ENCODE results near the gene TBC1D10B.
A peak's percentile ranks its signal among the peaks of the same experiment; 100 is the strongest.

The TBC1D10B gene, protein sequence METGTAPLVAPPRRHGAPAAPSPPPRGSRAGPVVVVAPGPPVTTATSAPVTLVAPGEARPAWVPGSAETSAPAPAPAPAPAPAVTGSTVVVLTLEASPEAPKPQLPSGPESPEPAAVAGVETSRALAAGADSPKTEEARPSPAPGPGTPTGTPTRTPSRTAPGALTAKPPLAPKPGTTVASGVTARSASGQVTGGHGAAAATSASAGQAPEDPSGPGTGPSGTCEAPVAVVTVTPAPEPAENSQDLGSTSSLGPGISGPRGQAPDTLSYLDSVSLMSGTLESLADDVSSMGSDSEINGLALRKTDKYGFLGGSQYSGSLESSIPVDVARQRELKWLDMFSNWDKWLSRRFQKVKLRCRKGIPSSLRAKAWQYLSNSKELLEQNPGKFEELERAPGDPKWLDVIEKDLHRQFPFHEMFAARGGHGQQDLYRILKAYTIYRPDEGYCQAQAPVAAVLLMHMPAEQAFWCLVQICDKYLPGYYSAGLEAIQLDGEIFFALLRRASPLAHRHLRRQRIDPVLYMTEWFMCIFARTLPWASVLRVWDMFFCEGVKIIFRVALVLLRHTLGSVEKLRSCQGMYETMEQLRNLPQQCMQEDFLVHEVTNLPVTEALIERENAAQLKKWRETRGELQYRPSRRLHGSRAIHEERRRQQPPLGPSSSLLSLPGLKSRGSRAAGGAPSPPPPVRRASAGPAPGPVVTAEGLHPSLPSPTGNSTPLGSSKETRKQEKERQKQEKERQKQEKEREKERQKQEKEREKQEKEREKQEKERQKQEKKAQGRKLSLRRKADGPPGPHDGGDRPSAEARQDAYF

DNA sequence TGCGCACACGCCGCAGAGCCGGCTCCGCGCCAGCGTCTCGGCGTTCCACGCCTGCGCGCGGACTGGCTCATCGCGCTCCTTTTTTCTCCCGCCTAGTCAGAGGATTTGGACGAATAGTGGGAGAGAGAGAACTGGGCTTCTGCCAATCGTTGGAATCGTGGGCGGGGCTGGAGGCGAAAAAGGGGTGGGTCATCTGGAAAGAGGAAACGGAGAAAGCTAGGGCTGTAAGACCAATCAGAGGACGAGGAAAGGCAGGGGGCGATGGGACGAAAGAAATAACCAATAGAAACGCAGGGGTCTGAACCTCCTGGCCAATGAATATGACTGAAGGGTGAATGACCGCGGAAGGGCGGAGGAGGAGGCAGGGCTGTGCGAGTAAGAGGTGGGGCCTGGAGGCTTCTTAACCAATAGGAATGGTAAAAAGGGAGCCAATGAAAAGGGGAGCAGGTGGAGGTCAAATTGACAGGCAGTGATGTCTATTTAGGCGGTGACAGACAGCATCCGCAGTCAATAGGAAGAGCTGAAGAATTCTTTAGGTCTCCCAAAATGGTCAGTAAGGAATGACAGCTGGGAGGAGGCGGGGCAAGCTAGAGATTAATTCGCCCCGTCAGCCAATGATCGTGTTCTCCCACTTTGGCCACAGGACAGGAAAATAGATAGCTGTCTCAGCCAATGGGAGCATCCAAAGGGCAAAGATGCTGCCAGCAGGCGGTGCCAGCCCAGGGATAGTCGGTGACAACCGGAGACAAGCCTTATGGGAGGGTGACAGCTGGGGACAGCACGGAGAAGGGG is at the start of gene TBC1D10B:
TSS of gene TBC1D10B (minus strand) at position 39 of the 792 bp plus-strand sequence. CDS start 311 bp downstream, outside the sequence.
- peak; percentile 99 for DNase-seq

DNA sequence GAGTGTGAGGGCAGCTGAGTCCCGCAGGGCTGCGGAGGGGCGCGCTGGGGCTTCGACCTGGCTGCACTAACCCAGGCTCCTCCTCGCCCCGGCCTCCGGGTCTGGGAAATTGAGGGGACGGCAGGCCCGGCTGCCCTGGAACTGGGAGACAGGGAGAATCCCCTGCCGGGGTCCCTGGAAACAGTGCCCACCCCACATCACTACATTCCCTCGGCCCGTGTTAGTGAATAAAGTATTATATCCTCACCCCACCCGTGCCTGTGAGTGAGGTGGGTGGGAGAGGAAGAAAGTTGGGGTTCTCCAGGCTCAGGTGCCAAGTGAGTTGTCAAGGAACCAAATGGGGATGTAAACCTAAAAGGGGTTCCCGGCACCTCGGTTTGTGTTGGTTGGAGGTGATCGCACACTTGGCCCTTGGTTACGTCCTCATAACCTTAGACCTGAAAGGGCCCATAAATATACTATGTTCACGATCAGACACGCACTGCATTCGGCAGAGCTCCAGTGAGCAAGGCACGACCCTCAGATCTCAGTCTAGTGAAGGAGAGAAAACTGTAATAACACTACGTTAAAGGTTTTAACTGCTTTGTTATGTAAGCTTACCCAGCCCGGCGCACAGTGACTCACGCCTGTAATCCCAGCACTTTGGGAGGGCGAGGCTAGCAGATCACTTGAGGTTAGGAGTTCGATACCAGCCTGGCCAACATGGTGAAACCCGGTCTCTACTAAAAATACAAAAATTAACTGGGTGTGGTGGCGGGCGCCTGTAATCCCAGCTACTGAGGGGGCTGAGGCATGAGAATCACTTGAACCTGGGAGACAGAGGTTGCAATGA is 48.3 kb upstream of the TBC1D10B start:
- DNase-seq = no peak

- DNase-seq = peak; percentile 77
These were observed 47.4 kb upstream of the TBC1D10B start for GRCh38 chr16:30417529-30418349.

- DNase-seq = no peak
These were observed 46.6 kb upstream of the TBC1D10B start for GRCh38 chr16:30416624-30417528.

GRCh38 chr16:30416047-30416603 is 45.8 kb upstream of the TBC1D10B start:
- DNase-seq = no peak

DNA sequence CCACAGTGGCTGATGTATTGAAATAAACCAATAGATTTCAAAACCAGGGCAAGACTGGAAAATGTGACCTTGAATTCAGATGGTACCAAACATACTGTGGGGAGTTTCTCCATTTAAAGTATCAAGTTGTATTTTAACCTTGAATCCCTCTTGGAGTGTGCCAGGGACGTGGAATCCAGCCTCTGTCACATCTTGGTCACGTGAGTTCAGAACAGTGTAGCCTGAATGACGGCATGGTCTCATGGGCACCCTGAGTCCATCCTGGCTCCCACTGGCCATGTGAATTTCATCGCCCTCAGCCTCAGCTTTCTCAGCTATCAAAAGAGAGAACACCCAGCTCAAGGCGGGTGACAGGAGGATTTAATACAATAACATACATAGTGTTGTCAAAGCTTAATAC is 43.9 kb upstream of the TBC1D10B start:
- DNase-seq = no peak

DNA sequence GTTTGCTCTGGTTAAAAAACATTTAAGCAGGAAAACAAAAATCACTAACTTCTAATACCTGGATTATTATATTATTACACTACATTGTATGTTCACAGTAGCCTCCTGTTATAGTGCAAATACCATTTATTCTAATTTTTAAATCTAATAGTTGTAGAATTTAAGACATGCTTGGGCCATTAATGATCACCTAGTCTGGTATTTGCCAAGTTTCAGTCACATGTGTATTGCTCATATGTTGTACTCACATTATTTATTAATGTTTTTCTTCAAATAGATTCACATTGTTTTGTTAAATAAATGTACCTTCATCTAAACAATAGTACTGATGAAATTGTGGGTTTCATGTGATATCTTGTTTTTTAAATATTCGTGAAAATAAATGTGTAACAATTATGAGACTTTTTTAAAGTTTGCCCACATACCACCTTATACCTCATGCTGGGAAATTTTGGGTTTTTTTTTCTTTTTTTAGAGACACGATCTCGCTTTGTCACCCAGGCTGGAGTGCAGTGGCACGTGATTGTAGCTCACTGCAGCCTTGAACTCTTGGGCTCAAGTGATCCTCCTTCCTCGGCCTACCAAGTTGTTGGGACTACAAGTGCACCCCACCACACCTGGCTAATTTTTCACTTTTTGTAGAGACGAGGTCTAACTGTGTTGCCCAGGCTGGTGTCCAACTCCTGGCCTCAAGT is 43.0 kb upstream of the TBC1D10B start:
- no peak for DNase-seq

GRCh38 chr16:30409125-30410060 is 39.1 kb upstream of the TBC1D10B start:
- DNase-seq = peak; percentile 94

- no peak for DNase-seq
These were observed 37.7 kb upstream of the TBC1D10B start for GRCh38 chr16:30407804-30408534.

DNA sequence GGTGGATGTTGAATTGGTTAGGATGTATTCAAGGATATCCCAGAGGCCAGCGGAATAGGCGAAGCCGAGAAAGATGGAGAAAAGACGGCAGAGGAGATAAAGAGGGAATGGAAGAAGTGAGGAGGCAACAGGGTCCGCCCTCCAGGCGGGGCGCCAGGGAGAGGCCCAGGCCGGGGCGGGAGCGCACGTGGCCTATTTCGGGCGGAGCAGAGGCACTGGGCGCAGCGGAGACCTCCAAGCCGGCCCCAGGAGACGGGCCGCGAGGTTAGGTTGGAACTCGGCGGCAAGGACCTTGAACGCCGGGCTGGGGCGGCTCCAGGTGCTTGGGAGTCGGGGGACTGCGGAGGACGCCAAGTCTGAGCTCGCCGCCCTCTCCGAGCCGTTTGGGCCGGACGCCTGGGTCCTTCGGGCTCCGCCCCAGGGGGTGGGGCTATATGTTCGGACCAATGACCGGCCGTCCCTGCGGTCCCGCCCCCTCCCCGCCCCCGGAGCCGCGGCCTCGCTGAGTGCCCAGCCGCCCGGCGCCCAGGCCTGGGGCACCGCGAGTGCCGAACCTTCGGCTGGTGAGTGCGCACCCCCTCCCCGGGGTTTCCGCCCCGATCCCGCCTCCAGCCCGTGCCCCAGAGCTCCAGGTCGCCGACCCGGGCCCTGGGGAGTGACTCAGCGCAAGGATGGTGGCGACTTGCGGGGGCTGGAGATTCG is 37.0 kb upstream of the TBC1D10B start, which contains the start of gene ZNF771:
TSS of gene ZNF771 (plus strand) at position 505 of the 702 bp plus-strand sequence. CDS start 448 bp downstream, outside the sequence.
- DNase-seq = peak; percentile 79

DNA sequence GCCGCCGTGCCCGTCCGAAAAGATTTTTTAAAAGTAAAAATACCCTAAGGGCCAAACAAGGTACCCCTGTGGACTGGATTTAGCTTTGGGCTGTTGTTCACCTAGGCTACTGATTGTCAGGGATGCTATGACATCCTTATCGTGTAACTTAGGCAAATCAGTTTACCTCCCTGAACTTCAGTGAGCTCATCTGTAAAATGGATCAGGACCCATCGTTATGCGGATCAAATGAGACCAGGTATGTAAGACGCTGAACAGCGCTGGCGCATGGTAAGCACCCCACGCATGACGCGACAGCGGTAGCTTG is 36.5 kb upstream of the TBC1D10B start:
- no peak for DNase-seq

DNA sequence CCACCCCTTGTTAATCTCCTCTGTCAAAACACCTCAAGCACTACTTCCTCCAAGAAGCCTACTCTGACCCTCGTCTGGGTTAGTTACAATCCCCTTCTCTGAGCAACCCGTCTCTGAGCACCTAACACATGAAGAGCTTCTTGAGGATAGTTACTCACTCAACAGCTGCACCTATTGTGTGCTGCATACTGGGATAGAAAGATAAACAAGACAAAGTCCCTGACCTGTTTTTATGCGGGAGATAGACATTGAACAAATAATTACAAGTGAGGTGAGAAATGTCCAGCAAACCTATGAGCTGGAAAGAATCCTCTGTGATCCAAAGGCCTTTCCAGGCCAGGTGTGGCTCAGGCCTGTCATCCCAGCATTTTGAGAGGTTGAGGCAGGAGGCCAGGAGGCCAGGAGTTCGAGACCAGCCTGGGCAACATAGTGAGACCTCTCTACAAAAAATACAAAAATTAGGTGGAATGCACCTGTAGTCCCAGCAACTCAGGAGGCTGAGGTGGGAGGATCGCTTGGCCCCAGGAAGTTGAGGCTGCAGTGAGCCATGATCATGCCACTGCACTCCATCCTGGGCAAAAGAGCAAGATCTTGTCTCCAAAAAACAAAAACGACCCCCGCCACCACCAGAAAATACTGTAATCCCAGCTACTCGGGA is 31.6 kb upstream of the TBC1D10B start:
- DNase-seq = no peak

DNA sequence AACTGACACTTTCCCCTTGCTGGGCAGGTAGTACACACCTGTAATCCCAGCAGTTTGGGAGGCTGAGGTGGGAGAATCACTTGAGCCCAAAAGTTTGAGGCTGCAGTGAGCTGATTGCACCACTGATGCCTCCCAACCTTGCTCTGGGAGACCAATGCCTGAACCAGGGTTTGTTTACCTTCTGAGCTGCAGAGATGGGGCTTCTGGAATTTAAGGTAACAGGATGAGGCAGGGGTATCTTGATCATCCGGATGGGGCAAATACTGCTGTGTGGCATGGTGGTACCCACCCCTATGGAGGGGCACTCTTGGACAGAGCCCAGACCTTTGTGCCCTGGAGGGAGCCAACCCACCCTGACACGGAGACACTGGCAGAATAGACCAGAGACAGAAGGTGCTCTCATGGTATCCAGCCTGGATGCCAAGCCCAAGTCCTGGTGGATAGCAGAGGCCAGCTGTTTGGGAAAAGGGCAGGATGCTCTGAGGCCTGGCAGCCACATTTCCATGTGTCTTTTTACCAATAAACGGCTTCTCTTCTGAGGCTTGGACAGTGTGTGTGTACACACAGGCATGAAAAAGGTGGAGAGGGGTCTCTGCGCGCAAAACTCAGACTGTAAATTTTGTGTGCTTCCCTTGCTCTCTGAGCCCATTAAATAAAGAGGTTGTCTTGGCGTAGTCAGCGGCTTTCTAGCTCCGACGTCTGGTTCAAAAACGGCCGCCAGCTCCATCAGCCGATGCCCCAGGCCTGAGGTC is 29.3 kb upstream of the TBC1D10B start:
- DNase-seq = no peak

DNA sequence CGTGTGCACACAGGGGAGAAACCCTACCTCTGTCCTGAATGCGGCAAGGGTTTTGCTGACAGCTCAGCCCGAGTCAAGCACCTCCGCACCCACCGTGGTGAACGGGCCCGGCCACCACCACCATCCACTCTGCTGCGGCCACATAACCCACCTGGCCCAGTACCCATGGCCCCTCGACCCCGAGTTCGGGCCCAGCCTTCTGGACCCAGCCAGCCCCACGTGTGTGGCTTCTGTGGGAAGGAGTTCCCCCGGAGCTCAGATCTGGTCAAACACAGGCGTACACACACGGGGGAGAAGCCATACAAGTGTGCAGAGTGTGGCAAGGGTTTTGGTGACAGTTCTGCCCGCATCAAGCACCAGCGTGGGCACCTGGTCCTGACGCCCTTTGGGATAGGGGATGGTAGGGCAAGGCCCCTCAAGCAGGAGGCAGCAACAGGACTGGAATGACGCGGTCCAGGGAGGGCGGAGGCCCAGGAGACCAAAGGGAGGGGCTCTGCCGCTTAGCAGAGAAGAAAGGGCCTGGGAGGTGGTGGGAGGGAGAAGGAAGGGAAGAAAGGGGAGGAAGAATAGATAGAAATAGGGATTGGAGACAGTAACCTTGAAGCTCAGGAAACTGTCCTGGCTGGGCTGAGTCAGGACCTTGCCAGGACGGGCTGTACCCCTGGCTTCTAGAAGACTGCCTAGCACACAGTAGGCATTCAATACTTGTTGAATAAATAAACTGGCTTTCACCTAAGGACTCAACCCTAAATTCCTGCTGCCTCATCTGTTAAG is 28.6 kb upstream of the TBC1D10B start:
- DNase-seq = no peak

Data from activated T-cell treated with anti-CD3 and anti-CD28 coated beads for 4 hours (primary cell).